Natural killer cell (primary cell): ENCODE measurements around the gene MRPL28. TPM values are rescaled to one million over a fixed set of nuclear protein-coding genes. Genes with fewer than 3 reads are reported as not detected.

ENCODE experiments used
- ATAC-seq, 3 donors: fragments of 150-1000 bp in 2 of 3; fragments of 200-7000 bp in 1 of 3; cut with Tn5 transposase; 1 replicate in 1 of 3; 2 replicates in 2 of 3; pipeline ENCODE4 v1.10.0; 2021; ENCODE audit warnings: mild to moderate bottlenecking in 2 of 3, moderate library complexity in 2 of 3
- DNase-seq, 2 donors: peaks; one replicate each; pipeline versions ENCODE4 v3.0.0 to v3.0.0-alpha.2; 2013 to 2021; ENCODE audit warnings: mixed read lengths in 1 of 2
- H3K27ac ChIP-seq: one replicate; pipeline ENCODE4 v1.5.1; 2013; ENCODE audit warnings: mild to moderate bottlenecking, low read length
- H3K27me3 ChIP-seq: one replicate; pipeline ENCODE4 v1.6.1; 2013; ENCODE audit warnings: low read length; ENCODE audit not compliant: control insufficient read depth, insufficient read depth
- H3K36me3 ChIP-seq: one replicate; pipeline ENCODE4 v1.6.1; 2013; ENCODE audit warnings: low read length; ENCODE audit not compliant: control insufficient read depth, insufficient read depth
- H3K4me1 ChIP-seq: one replicate; pipeline ENCODE4 v1.6.1; 2013; ENCODE audit warnings: low read length; ENCODE audit not compliant: control insufficient read depth, insufficient read depth
- H3K4me3 ChIP-seq: one replicate; pipeline ENCODE4 v1.5.1; 2013; ENCODE audit warnings: low read length
- H3K9me3 ChIP-seq: one replicate; pipeline ENCODE4 v1.6.1; 2013; ENCODE audit warnings: low read length; ENCODE audit not compliant: control insufficient read depth, insufficient read depth
- H3K27ac Mint-ChIP-seq, 2 donors: one replicate each; pipeline ENCODE4 v1.8.0; 2022; ENCODE audit warnings: mild to moderate bottlenecking in 2 of 2, mixed read lengths in 2 of 2, moderate library complexity in 1 of 2
- H3K27me3 Mint-ChIP-seq, 2 donors: one replicate each; pipeline ENCODE4 v1.8.0; 2022; ENCODE audit warnings: low read depth in 2 of 2, mixed read lengths in 2 of 2
- H3K36me3 Mint-ChIP-seq: one replicate; pipeline ENCODE4 v1.8.0; 2022; ENCODE audit warnings: mixed read lengths
- H3K4me1 Mint-ChIP-seq, 2 donors: one replicate each; pipeline ENCODE4 v1.8.0; 2022; ENCODE audit warnings: mixed read lengths in 2 of 2
- H3K4me3 Mint-ChIP-seq: one replicate; pipeline ENCODE4 v1.8.0; 2022; ENCODE audit warnings: mild to moderate bottlenecking, moderate library complexity, mixed read lengths
- H3K9me3 Mint-ChIP-seq, 2 donors: one replicate each; pipeline ENCODE4 v1.8.0; 2022; ENCODE audit warnings: mixed read lengths in 2 of 2
- WGBS: methylation state at CpG from one replicate; pipeline ENCODE4 v1.1.7; 2013; ENCODE audit warnings: missing lambda C conversion rate; ENCODE audit not compliant: insufficient coverage; 5-methylcytosine and 5-hydroxymethylcytosine counted together
- intact Hi-C: fragments of 100-400 bp; cut with micrococcal nuclease; formaldehyde crosslinking; loops from one replicate; pipeline ENCODE4 v1.14.2; 2022
- total RNA-seq, 4 donors: library from RNA; stranded (reverse); fragments of 120-200 nt in 1 of 4; gene quantifications; one replicate each; pipeline versions ENCODE4 v1.2.3 to v1.2.4, GENCODE V29; 2013 to 2022
- TF ChIP-seq, protein P1 (sequence below): fragments of 200-600 bp; IDR thresholded peaks from one replicate; pipeline ENCODE4 v1.8.0; 2022; ENCODE audit warnings: antibody characterized with exemption

Gene MRPL28
- total RNA-seq, 3 donors from 2014 or later (not counting 1 experiment from before 2014, with no cell fraction given): 33.9 to 38.9 (median 37.5) TPM

DNA sequence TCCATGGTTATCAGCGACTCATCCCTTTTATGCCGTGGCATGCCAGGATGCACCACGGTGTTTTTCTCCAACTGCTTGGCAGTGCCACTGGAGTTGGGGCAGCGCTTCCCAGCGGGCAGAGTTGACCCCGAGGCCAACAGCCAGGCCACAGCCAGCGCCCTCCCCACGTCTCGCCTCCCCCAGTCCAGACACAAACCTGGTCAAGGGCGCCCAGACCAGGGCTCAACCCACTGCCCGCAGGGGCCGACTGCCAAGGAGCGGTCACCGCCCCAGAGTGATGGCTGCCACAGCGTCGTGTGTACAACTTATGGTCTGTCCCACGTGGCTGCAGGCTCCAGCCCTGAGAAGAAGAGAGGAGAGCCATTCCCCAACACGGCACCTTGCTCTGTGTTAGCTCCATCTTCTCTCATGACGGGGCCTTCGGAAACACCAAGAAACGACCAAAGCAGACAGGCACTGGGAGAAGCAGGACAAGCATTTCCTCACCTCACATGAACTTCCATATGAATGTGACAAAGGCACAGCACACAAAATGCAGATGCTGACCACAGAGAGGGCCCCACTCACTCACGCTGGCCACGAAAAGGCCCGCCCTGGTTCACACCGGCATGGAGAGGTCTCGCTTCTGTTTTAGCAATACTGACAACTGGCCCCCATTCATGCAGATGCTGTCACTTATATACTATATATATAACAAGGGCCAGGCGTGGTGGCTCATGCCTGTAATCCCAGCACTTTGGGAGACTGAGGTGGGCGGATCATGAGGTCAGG lies 44.8 kb downstream of the MRPL28 start:
- peak overlapping the region; percentile 92 to 96 for H3K27ac Mint-ChIP-seq
- H3K36me3 ChIP-seq: no peaks in the 10 kb centered on the region
- ATAC-seq: no peak
- H3K4me3 ChIP-seq: no peak overlapping the region
- DNase-seq: peak; percentile 40 to 47
- peaks cover 62 to 67% of the 10 kb centered on the region in 2 donors for H3K4me1 Mint-ChIP-seq
- peaks cover 90% of the 10 kb centered on the region for H3K4me1 ChIP-seq
- H3K9me3 ChIP-seq: no peaks in the 10 kb centered on the region
- no peaks in the 10 kb centered on the region for H3K27me3 ChIP-seq
- peak overlapping the region; percentile 79 for H3K4me3 Mint-ChIP-seq
- no peaks in the 10 kb centered on the region for H3K27me3 Mint-ChIP-seq
- no peaks in the 10 kb centered on the region for H3K36me3 Mint-ChIP-seq
- no peaks in the 10 kb centered on the region for H3K9me3 Mint-ChIP-seq
- TF ChIP-seq, protein P1, sequence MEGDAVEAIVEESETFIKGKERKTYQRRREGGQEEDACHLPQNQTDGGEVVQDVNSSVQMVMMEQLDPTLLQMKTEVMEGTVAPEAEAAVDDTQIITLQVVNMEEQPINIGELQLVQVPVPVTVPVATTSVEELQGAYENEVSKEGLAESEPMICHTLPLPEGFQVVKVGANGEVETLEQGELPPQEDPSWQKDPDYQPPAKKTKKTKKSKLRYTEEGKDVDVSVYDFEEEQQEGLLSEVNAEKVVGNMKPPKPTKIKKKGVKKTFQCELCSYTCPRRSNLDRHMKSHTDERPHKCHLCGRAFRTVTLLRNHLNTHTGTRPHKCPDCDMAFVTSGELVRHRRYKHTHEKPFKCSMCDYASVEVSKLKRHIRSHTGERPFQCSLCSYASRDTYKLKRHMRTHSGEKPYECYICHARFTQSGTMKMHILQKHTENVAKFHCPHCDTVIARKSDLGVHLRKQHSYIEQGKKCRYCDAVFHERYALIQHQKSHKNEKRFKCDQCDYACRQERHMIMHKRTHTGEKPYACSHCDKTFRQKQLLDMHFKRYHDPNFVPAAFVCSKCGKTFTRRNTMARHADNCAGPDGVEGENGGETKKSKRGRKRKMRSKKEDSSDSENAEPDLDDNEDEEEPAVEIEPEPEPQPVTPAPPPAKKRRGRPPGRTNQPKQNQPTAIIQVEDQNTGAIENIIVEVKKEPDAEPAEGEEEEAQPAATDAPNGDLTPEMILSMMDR: no peak
- intact Hi-C loops: no loop called here
- WGBS: 47% methylated on average over 26 of the region's 28 CpGs
- peak overlapping the region; percentile 83 for H3K27ac ChIP-seq

DNA sequence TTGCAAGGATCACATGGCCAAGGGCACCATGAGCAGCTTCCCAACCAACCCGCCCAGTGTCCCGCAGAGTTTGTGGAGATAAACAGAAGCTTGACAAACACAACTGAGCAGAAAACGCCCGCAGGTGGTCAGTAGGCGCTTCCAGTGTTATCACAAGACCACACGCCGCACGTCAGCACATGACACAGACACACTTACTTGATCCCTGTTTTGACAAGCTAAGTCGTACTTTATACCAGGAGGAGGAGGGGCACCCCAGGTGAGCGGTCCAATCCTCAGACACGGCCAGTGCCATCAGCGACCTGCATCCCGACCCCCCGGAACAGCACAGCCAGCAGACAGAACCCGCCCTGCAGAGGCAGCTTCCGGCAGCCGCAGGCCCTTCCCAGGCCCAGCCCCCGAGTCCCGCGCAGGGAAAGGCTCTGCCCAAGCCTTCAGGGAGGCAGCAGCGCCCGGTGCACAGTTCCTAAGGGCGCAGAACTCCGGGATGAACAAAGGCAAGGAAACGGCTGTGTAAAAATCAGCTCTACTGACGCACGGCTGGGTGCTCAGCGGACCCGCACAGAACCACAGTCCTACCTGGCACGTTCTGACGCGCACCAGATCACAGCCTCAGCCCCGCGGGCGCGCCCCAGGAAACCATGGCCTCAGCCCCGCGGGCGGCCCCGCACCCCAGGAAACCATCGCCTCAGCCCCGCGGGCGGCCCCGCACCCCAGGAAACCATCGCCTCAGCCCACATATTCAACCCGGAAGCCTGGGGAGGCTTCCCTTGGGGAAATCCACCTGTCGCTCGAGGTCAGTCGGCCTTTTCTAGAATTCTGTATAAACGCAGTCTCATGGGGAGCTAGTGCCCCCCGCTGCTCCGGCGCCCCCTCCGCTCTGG lies 45.6 kb downstream of the MRPL28 start:
- peak; percentile 31 to 72 (median 58) for ATAC-seq
- Histone ChIP-seq H3K9me3 (no peaks in the 10 kb centered on the region), H3K36me3 (peaks cover 3% of the 10 kb centered on the region), H3K27ac (peak overlapping the region; percentile 83), H3K4me1 (peaks cover 91% of the 10 kb centered on the region), H3K27me3 (no peaks in the 10 kb centered on the region), H3K4me3 (peak overlapping the region; percentile 29)
- Mint-ChIP-seq H3K36me3 (no peaks in the 10 kb centered on the region), H3K4me1 (peaks cover 62 to 67% of the 10 kb centered on the region in 2 donors), H3K27ac (peak overlapping the region; percentile 92 to 96), H3K4me3 (peak overlapping the region; percentile 79), H3K9me3 (no peaks in the 10 kb centered on the region), H3K27me3 (no peaks in the 10 kb centered on the region)
- TF ChIP-seq, protein P1: no peak
- intact Hi-C loops: no loop called here
- peak; percentile 82 to 92 for DNase-seq
- 6% methylated on average over 55 of the region's 55 CpGs for WGBS

DNA sequence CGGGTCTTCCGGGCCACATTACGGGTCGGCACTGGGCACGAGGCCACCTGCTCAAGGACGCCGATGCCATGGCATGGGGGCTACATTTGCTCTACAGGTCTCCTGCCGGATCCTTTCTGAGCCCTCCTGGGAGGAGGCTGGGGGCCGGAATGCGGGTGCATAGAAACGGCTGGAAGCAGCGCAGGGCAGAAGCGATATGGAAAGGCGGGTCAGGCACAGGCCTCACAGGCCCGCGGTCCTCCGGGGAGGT lies 46.2 kb downstream of the MRPL28 start:
- H3K9me3 Mint-ChIP-seq: no peaks in the 10 kb centered on the region
- H3K27me3 ChIP-seq: no peaks in the 10 kb centered on the region
- intact Hi-C loops: no loop called here
- peaks cover 68 to 72% of the 10 kb centered on the region in 2 donors for H3K4me1 Mint-ChIP-seq
- H3K27ac ChIP-seq: peak overlapping the region; percentile 83
- no peaks in the 10 kb centered on the region for H3K27me3 Mint-ChIP-seq
- ATAC-seq: no peak
- no peak overlapping the region for H3K4me3 ChIP-seq
- peak overlapping the region; percentile 79 for H3K4me3 Mint-ChIP-seq
- DNase-seq: peak; percentile 22 to 30
- no peaks in the 10 kb centered on the region for H3K36me3 Mint-ChIP-seq
- TF ChIP-seq, protein P1: no peak
- H3K4me1 ChIP-seq: peaks cover 93% of the 10 kb centered on the region
- H3K9me3 ChIP-seq: no peaks in the 10 kb centered on the region
- H3K27ac Mint-ChIP-seq: peak overlapping the region; percentile 92 to 96
- WGBS: 90% methylated on average over 17 of the region's 17 CpGs
- peaks cover 3% of the 10 kb centered on the region for H3K36me3 ChIP-seq
